NB4 (cell line): ENCODE data around the gene SLC8A2.

ENCODE experiments used
- POLR2A ChIP-seq: IDR thresholded peaks from 2 replicates; pipeline ENCODE4 v1.6.1; 2011; ENCODE audit warnings: mild to moderate bottlenecking; ENCODE audit not compliant: insufficient read length; ENCODE audit errors: extremely low read depth
- TF ChIP-seq, protein P1 (sequence below): IDR thresholded peaks from one replicate; pipeline ENCODE4 v1.5.1; 2012; ENCODE audit warnings: low read depth, low read length

DNA sequence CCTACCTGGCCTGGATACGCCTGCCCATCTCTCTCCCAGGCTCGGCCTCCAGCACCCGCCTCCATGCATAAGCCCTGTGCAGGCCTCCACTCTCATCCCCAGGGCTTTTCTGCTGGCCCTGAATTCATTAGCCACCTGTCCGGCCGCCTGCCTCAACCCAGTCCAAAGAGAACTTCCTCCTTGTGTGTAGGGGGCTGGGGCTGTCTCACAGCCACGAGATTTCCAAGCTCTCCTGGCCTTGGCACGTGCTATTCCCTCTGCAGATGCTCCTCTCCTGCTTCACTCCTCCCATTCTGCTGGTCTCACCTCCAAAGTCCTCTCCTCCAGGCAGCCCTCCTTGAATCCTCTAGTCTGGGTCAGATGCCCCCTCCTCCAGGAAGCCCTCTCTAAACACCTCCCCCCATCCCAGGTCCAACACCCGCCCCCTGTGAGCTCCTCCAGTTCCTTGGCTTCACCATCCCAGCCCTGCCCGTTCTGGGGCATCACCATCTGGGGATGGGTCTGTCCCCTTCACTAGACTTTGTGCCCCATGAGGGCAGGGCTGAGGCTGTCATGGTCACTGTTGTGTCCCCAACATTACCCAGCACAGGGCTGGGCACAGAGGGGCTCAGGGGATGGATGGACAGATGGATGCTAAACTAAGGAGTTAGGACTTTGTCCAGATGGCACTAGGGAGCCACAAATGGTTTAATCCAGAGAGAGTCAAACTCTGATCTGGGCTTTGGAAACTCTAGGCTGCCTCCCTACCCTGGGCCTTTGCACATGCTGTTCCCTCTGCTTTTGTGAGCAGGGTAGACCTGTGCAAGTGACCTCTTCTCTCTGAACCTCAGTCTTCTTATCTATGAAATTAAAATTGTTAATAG, 67.1 kb downstream of the SLC8A2 start:
- no peak for TF ChIP-seq POLR2A
- TF ChIP-seq, protein P1, sequence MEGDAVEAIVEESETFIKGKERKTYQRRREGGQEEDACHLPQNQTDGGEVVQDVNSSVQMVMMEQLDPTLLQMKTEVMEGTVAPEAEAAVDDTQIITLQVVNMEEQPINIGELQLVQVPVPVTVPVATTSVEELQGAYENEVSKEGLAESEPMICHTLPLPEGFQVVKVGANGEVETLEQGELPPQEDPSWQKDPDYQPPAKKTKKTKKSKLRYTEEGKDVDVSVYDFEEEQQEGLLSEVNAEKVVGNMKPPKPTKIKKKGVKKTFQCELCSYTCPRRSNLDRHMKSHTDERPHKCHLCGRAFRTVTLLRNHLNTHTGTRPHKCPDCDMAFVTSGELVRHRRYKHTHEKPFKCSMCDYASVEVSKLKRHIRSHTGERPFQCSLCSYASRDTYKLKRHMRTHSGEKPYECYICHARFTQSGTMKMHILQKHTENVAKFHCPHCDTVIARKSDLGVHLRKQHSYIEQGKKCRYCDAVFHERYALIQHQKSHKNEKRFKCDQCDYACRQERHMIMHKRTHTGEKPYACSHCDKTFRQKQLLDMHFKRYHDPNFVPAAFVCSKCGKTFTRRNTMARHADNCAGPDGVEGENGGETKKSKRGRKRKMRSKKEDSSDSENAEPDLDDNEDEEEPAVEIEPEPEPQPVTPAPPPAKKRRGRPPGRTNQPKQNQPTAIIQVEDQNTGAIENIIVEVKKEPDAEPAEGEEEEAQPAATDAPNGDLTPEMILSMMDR: no peak
